HepG2 (cell line): ENCODE results near the gene DLAT. TPM values are rescaled to one million over a fixed set of nuclear protein-coding genes. Genes with fewer than 3 reads are reported as not detected.

Experiments
- AFF4 ChIP-seq: sonication (generic); formaldehyde crosslinking; IDR thresholded peaks from 2 replicates; pipeline ENCODE4 v1.4.0; 2020; ENCODE audit warnings: missing genetic modification reagents
- ATF7-NPFF ChIP-seq: sonication (generic); formaldehyde crosslinking; IDR thresholded peaks from 2 replicates; pipeline ENCODE4 v1.8.1; 2023; ENCODE audit warnings: mild to moderate bottlenecking, low read depth, missing genetic modification reagents, moderate library complexity
- CREBL2 ChIP-seq: sonication (generic); formaldehyde crosslinking; IDR thresholded peaks from 2 replicates; pipeline ENCODE4 v1.8.1; 2023; ENCODE audit warnings: missing genetic modification reagents, mild to moderate bottlenecking, borderline replicate concordance
- CREM ChIP-seq, 2 experiments: sonication (generic) in 1 of 2; formaldehyde crosslinking in 1 of 2; IDR thresholded peaks; 2 replicates each; pipeline versions ENCODE4 v1.4.0 to v1.6.1; 2016 to 2020; ENCODE audit warnings: antibody characterized with exemption in 1 of 2, mild to moderate bottlenecking in 1 of 2, missing genetic modification reagents in 1 of 2
- ELF3 ChIP-seq: IDR thresholded peaks from 2 replicates; pipeline ENCODE4 v1.6.1; 2016; ENCODE audit warnings: missing genetic modification reagents, missing compliant biosample characterization
- HNF4A ChIP-seq: sonication (generic); formaldehyde crosslinking; IDR thresholded peaks from 2 replicates; pipeline ENCODE4 v1.4.0; 2020; ENCODE audit warnings: missing genetic modification reagents
- HOMEZ ChIP-seq: IDR thresholded peaks from 2 replicates; pipeline ENCODE4 v1.6.1; 2016; ENCODE audit warnings: low read depth
- ISL2 ChIP-seq: sonication (generic); formaldehyde crosslinking; IDR thresholded peaks from 2 replicates; pipeline ENCODE4 v1.5.0; 2020; ENCODE audit warnings: missing genetic modification reagents
- RELA ChIP-seq: sonication (generic); formaldehyde crosslinking; IDR thresholded peaks from 2 replicates; pipeline ENCODE4 v1.4.0; 2020; ENCODE audit warnings: missing genetic modification reagents
- TFAP4 ChIP-seq: sonication (generic); IDR thresholded peaks from 2 replicates; pipeline ENCODE4 v1.6.1; 2016; ENCODE audit warnings: low read depth, borderline replicate concordance
- ZNF407 ChIP-seq: sonication (generic); formaldehyde crosslinking; IDR thresholded peaks from one replicate; pipeline ENCODE4 v1.5.1; 2020; ENCODE audit warnings: mild to moderate bottlenecking, missing genetic modification reagents; ENCODE audit errors: not compliant biosample characterization
- ZNF563 ChIP-seq: sonication (generic); formaldehyde crosslinking; IDR thresholded peaks from 2 replicates; pipeline ENCODE4 v1.8.0; 2022; ENCODE audit warnings: mild to moderate bottlenecking, moderate library complexity, missing genetic modification reagents
- ZNF615 ChIP-seq: sonication (generic); formaldehyde crosslinking; IDR thresholded peaks from 2 replicates; pipeline ENCODE4 v1.5.0; 2020; ENCODE audit warnings: mild to moderate bottlenecking, missing genetic modification reagents, borderline replicate concordance
- polyA plus RNA-seq, 8 experiments: library from polyadenylated mRNA; depleted of rRNA in 3 of 8; stranded (reverse) in 7 of 8; unstranded in 1 of 8; fragments of >200 nt; fragmentation: Illumina TruSeq in 4 of 8; extraction: Trizol in 4 of 8; gene quantifications; 2 replicates each; pipeline versions ENCODE4 v1.2.1 to v1.2.3, GENCODE V29; 2011 to 2016; ENCODE audit warnings: low read depth in 4 of 8, missing spikeins in 1 of 8, mixed read lengths in 1 of 8; ENCODE audit not compliant: insufficient read depth in 1 of 8
- total RNA-seq, 5 experiments: library from RNA; depleted of rRNA; stranded (reverse); fragments of >200 nt; fragmentation: Illumina TruSeq; extraction: Trizol; gene quantifications; 2 replicates each; pipeline ENCODE4 v1.2.3, GENCODE V29; 2016; ENCODE audit warnings: low read depth in 1 of 5

Gene DLAT
- total and polyA plus RNA-seq, 2 of the 13 experiments (the other 11 are each of a cell fraction or from before 2014, with no cell fraction given): 26.4 to 62.2 TPM

GRCh38 chr11:112073941-112074811 lies 49.0 kb downstream of the DLAT start, which contains the start of the genes NKAPD1 and PIH1D2 (continued):
- TF ChIP-seq ATF7-NPFF (CRISPR knock-in tag): no peak; the same call in 1 of the 2 replicates
- TF ChIP-seq RELA (CRISPR knock-in tag): no peak
- peak; percentile 41; the same call in 1 of the 2 replicates for TF ChIP-seq ELF3 (CRISPR knock-in tag)
- 0 out of 2 replicates have a peak, but pooled peaks have one; percentile 44 for TF ChIP-seq CREBL2 (CRISPR knock-in tag)
- TF ChIP-seq CREM (IDR thresholded peaks at IDR 0.05): peak; percentile 40
- no peak for TF ChIP-seq CREM (CRISPR knock-in tag; IDR thresholded peaks at IDR 0.05)
- TF ChIP-seq ZNF407: no peak
- no peak for TF ChIP-seq HOMEZ (CRISPR knock-in tag)
- no peak for TF ChIP-seq ZNF563 (CRISPR knock-in tag)
- TF ChIP-seq AFF4 (CRISPR knock-in tag): no peak
- TF ChIP-seq HNF4A: no peak
- no peak; the same call in 1 of the 2 replicates for TF ChIP-seq ZNF615
- no peak for TF ChIP-seq TFAP4
- 0 out of 2 replicates have a peak, but pooled peaks have one; percentile 33 for TF ChIP-seq ISL2
